ENCODE results near the gene ANK2. TPM values are rescaled to one million over a fixed set of nuclear protein-coding genes. Genes with fewer than 3 reads are reported as not detected.

ANK2 gene
- total RNA-seq, 2 donors from 2014 or later, result 1.0 to 5.4 TPM

DNA sequence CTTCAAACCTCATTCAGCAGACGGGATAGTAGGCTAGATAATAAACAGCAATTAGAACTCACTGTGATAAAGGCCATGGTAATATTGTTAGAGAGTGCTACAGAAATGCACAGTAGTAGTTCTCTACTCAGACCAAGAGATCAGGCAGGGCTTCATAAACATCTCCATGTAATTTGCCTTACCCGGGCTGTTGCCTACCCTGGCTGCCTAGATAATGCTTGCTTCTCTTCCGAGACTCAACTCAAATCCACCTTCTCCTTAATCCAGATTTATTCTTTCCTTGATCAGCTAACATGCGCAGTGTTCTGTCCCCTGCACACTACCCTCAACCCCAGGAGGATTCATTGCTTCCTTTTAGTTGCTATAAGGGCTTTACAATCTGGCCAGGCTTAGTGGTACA, 21.8 kb downstream of the ANK2 start:
- Mint-ChIP-seq H3K27ac (no peak overlapping the region), H3K9me3 (peaks cover 7 to 9% of the 10 kb centered on the region in 2 donors), H3K36me3 (no peaks in the 10 kb centered on the region)
- DNase-seq (ENCODE audit: low spot score in 2 of 2) (no peak), ATAC-seq (no peak)

DNA sequence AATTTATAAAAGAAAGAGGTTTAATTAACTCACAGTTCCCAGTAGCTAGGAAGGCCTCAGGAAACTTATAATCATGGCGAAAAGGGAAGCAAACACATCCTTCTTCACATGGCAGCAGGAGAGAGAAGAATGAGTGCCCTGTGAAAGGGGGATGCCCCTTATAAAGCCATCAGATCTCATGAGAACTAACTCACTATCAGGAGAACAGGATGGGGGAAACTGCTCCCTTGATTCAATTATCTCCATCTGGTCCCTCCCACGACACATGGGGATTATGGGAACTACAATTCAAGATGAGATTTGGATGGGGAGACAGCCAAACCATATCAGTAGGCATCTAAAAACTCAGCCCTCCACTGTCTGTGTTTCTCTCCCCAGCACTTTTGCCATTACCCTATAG, 22.4 kb downstream of the ANK2 start:
- no peak overlapping the region for H3K27ac Mint-ChIP-seq
- DNase-seq (ENCODE audit: low spot score in 2 of 2), result no peak
- no peak for ATAC-seq
- peaks cover 5 to 9% of the 10 kb centered on the region in 2 donors for H3K9me3 Mint-ChIP-seq
- no peaks in the 10 kb centered on the region for H3K36me3 Mint-ChIP-seq

DNA sequence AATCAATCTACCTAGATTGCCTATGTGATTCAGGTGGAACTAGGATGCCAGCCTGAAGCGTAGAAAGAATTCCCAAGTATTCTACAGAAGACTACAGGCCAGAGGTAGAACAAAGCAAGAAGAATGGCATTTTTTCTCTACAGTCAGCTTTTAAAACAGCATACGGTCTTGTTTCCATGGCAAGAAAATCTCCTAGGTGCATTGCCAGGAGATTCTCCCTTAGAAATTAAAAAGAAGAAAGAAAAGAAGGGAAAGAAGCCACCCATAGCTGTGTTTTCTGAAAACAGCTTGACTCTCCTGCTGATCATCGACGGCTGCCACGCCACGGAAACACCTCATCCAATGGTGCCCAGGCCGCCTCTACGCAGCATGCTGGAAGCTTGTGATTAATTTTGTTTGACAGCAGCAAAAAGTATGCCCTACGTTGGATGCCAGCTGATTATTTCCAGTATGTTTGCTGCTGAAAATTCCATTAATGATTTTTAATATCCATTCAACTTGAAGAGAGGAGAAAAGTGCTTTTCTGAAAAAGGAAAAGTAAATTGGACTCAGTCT, 24.1 kb downstream of the ANK2 start:
- no peak for ATAC-seq
- DNase-seq (ENCODE audit: low spot score in 2 of 2), result no peak

DNA sequence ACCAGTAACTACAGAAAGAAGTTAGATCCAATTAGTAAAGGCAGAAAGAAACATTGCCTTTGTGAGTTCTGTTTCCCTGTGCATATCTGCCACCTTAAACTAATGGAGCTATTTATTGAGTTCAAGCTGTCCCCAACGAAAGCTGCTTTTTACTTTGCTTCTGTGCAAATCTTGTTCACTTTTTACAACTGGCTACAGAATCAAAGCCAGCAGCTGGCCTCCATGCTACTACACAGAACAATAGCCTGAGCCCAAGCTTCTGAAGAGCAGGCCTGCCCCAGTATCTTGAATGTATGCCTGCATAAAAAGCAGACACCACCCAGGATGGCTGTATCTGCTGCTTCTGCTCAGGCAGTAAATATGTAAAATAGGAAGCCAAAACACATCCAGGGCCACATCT, 28.1 kb downstream of the ANK2 start:
- H3K36me3 Mint-ChIP-seq, result no peaks in the 10 kb centered on the region
- DNase-seq (ENCODE audit: low spot score in 2 of 2) (no peak), ATAC-seq (no peak)
- H3K9me3 Mint-ChIP-seq, result no peaks in the 10 kb centered on the region
- no peak overlapping the region for H3K27ac Mint-ChIP-seq

More for the DNA sequence above, 24.1 kb downstream of the ANK2 start:
- Mint-ChIP-seq H3K36me3 (no peaks in the 10 kb centered on the region), H3K27ac (no peak overlapping the region), H3K9me3 (peaks cover 5 to 9% of the 10 kb centered on the region in 2 donors)

DNA sequence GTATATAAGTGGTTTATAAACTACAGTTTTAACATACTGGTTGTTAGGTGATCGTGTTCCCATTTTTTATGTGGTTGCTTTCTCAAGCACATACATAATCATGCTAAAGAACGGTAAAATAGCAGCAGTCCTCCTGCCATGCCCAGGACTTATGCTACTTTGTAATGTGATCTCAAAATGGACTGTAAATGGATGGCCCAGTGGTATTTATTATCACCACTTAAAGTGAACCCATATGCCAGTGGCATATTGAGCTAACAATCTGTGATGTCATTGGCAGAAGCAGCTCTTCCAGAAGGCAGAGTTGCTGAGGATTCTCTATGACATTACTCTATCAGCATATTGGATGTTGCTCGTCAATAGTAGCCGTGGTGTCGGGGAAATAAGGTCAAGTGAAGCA, 28.6 kb downstream of the ANK2 start:
- Mint-ChIP-seq H3K9me3 (no peaks in the 10 kb centered on the region), H3K27ac (no peak overlapping the region), H3K36me3 (no peaks in the 10 kb centered on the region)
- ATAC-seq (no peak), DNase-seq (ENCODE audit: low spot score in 2 of 2) (no peak)

DNA sequence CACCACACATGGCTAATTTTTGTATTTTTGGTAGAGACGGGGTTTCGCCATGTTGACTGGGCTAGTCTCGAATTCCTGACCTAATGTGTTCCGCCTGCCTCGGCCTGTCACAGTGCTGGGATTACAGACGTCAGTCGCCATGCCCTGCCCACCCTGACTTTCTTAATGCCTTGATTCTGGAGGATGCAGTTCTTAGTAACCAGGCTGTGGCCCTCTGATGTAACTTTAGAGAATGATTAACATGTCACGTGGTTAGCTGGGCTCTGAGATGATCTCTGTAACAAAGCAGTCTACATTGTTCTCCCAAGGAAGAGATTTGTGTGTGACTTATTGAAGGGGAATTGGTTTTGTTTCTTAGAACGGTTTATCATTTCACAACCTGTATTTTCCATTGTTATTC, 30.6 kb downstream of the ANK2 start:
- no peaks in the 10 kb centered on the region for H3K36me3 Mint-ChIP-seq
- ATAC-seq, result no peak
- H3K27ac Mint-ChIP-seq, result no peak overlapping the region
- no peaks in the 10 kb centered on the region for H3K9me3 Mint-ChIP-seq
- DNase-seq (ENCODE audit: low spot score in 2 of 2), result no peak

DNA sequence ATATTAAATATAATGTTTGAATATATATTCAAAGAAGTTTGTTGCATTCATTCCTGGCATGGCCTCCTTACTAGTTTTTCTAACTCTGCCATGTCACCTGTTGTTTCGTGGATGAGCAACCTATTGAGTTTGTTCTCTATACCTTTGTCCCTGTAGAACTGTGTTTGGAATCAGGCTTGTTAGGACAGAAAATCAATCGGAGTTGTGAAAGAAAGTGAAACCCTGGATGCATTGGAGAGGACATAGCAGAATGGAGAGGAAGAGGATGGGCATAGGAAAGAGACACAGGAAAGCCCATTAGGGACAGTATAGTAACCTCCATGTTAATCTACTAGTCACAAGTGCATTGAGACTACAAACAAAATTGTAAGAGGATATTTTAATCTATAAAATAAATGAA, 31.2 kb downstream of the ANK2 start:
- H3K36me3 Mint-ChIP-seq, result no peaks in the 10 kb centered on the region
- H3K9me3 Mint-ChIP-seq, result no peaks in the 10 kb centered on the region
- H3K27ac Mint-ChIP-seq, result no peak overlapping the region
- ATAC-seq, result no peak
- DNase-seq (ENCODE audit: low spot score in 2 of 2), result no peak

DNA sequence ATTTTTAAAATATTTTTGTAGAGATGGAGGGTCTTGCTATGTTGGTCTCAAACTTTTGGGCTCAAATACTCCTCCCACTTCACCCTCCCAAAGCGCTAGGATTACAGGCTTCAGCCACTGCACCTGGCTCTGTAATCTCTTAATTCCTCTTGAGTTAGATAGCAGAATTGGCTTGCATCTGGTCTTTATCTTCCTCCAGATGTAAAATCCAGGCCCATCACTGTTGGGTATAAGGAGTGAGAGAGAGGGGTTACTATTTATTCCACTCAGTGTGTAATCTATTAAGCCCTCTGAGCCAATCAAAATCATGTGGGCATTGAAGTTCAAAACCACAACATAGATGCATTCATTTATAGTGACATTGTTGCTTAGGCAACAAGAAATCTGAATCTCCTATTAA, 33.9 kb downstream of the ANK2 start:
- Mint-ChIP-seq H3K36me3 (no peaks in the 10 kb centered on the region), H3K9me3 (no peaks in the 10 kb centered on the region), H3K27ac (no peak overlapping the region)
- DNase-seq (ENCODE audit: low spot score in 2 of 2) (no peak), ATAC-seq (no peak)

DNA sequence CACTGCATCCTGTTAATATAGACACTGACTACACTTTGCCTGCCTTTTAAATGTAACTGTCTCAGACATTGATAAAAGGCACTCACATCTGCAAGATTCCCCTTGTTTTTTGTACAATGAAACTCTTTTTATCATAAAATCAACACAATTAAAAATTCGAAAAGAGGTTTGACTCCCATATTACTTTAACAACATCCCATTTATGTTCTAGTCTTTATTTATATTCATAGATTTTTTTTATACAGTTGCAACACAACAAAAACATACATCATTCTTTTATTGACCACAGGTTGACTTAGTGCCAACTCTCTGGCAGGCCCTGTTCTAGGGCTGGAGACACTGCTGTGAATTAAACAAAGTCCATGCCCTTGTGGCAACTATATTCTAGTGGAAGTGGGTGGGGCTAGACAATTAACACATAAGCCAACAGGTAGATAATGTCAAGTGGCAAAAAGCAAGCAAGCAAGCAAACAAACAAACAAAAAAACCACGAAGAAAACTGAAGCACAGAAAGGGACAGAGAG, 36.8 kb downstream of the ANK2 start:
- Mint-ChIP-seq H3K9me3 (no peaks in the 10 kb centered on the region), H3K27ac (no peak overlapping the region), H3K36me3 (no peaks in the 10 kb centered on the region)
- DNase-seq (ENCODE audit: low spot score in 2 of 2), result no peak
- ATAC-seq, result no peak

DNA sequence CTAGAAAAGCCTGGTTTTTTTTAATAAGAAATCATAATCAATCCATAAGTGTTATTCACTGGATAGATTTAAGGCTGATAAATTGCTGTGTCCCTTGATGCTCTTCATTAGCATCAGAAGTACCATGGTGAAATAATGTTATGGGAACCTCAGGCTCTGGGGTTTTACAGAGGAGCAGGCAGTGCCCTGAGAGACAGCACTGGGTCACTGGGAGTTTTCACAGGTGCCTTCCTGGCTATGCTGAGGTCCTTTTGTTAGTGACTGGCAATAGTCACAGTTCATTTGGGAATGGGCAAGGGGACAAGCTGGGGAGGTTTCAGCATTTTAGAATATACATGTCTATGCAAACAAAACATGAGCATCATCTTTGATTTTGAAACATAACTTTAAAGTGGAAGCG, 38.6 kb downstream of the ANK2 start:
- no peak for DNase-seq (ENCODE audit: low spot score in 2 of 2)
- H3K36me3 Mint-ChIP-seq, result no peaks in the 10 kb centered on the region
- H3K27ac Mint-ChIP-seq, result no peak overlapping the region
- H3K9me3 Mint-ChIP-seq, result no peaks in the 10 kb centered on the region
- ATAC-seq, result no peak

DNA sequence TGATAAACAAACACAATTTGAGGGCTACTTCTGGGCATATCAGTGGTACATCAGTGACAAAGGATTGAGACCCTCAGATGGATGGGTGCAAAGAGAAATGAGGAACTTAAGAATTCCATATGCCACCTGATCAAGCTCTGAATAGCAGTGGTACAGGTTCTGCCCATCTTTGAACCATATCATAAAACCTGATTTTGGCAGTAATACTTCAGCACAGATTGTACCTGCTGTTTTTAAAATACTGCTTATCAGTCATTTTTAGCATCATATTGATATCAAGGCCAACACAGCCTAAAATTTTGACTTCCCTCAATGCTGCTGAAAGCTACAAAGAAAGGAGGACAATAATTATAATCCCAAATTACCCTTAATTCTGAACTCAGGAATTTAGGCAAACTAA, 41.5 kb downstream of the ANK2 start:
- no peaks in the 10 kb centered on the region for H3K36me3 Mint-ChIP-seq
- ATAC-seq, result no peak
- no peak for DNase-seq (ENCODE audit: low spot score in 2 of 2)
- no peaks in the 10 kb centered on the region for H3K9me3 Mint-ChIP-seq
- no peak overlapping the region for H3K27ac Mint-ChIP-seq

DNA sequence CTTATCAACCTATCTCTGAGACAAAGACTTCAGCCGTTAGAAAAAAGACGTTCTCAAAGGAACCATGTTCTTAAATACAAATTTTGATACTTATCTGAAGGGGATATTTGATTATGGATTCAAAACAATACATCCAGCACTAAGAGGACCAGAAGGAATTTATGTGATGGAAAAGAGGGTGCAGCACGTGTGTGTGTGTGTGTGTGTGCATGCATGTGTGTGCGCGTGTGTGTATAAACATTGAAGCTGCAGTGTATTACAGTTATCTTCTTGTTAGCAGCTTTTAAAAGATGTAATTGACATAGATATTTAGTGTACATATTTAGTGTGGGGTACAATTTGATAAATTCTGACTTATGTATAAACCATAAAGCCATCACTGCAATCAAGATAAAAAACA, 44.9 kb downstream of the ANK2 start:
- Mint-ChIP-seq H3K9me3 (no peaks in the 10 kb centered on the region), H3K36me3 (no peaks in the 10 kb centered on the region), H3K27ac (no peak overlapping the region)
- DNase-seq (ENCODE audit: low spot score in 2 of 2), result no peak
- no peak for ATAC-seq

DNA sequence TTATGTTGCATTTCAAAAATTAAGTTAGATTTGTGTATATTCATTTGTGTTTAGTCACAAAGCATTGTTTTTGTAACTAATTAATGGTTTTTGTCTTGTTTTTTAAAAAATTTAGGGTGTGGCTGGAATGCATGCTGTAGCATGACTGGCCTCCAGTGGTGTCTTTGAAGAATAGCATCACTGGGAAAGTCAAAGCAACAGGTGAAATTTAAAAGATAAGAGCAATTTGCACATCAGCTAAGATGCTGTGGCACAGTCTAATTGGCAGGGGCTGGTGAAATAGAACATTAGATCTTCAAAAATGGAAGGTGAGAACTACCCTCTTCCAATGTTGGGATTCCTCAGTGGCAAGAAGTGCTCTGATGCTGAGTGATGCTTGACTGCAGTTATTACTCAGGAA, 45.3 kb downstream of the ANK2 start:
- Mint-ChIP-seq H3K36me3 (no peaks in the 10 kb centered on the region), H3K27ac (no peak overlapping the region), H3K9me3 (no peaks in the 10 kb centered on the region)
- no peak for ATAC-seq
- no peak for DNase-seq (ENCODE audit: low spot score in 2 of 2)

DNA sequence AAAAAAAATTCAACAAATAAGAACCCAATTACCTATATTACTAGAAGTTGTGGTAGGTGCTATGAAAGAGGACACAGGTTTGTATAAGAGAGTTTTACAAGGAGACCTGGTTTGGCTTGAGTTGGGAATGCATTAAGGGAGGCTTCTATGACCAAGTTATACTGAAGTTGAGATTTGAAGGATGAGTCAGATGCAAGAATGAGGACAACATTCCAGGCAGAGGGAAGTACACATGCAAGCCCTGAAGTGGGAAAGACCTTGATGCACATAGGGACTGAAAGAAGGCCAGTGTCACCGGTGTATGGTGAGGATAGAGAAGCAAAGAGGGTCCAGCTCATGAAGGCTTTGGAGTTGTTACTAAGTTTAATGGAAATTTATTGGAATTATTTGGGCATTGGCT, 52.2 kb downstream of the ANK2 start:
- Mint-ChIP-seq H3K36me3 (no peaks in the 10 kb centered on the region), H3K27ac (no peak overlapping the region), H3K9me3 (no peaks in the 10 kb centered on the region)
- no peak for DNase-seq (ENCODE audit: low spot score in 2 of 2)
- no peak for ATAC-seq

DNA sequence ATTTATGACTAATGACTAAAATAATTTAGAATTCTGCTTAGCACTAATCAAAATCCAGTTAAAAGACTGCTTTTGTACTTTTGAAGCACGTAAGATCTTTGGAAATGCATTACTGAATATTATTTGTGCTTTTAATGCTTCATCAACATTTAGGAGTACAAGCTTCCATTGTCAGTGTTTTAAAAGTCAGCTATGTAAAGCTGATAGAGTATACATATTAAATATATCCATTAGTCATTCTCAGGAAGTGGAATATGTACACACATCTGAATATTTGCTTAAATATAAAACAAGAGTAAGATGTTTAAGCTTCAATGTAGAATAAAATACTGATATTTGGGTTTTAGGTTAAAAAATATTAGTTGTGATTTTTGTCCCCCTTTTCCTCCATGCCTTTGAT, 54.1 kb downstream of the ANK2 start:
- DNase-seq (ENCODE audit: low spot score in 2 of 2), result no peak
- H3K9me3 Mint-ChIP-seq, result no peaks in the 10 kb centered on the region
- ATAC-seq, result no peak
- H3K27ac Mint-ChIP-seq, result no peak overlapping the region
- H3K36me3 Mint-ChIP-seq, result no peaks in the 10 kb centered on the region

DNA sequence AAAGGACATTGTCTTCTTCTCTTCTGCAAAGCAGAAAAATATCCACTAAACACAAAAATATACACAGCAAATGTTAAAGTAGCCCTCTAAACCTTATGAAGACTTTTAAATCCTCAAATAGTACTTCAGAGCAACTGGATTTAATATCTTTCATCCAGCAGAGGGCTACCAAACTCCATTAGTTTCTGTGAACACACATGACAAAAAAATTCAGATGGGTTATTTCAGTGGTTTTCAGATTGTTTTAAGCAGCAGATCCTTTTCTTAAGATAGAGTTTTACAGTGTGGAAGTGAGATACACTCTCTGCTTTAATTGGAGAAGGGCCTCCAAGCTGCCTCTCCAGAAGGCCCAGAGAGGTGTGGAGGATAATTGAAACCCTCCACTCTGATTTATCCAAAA, 56.7 kb downstream of the ANK2 start:
- ATAC-seq (no peak), DNase-seq (ENCODE audit: low spot score in 2 of 2) (no peak)
- Mint-ChIP-seq H3K27ac (no peak overlapping the region), H3K9me3 (no peaks in the 10 kb centered on the region), H3K36me3 (no peaks in the 10 kb centered on the region)

DNA sequence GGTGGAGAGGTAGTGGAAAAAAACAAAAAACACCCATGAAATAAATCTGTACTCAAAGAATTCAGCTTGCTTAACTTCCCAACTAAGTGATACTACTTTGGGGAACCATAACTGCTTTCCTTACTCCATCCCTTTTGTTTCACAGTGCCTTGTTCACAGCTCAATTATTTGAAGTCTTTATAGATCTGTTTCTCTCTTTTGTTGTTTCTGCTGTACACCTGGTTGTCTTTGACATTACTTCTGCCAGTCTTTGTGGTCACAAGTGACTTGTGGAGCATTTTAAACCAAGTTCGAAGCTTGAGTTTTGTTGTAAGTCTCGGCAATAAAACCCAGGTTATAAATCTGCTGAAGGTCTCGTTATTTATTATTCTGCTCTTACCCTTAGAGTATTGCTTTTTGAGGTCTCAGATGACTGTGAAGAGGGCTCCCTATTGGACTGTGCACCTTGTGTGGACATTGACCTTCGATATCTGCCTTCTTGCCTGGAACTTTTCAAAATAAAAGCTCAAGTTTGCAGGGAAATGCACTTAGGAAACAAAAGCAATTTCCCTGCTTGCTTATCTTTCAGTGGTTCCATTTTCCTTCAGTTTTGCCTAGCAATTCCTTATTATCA, 59.8 kb downstream of the ANK2 start:
- H3K9me3 Mint-ChIP-seq, result no peaks in the 10 kb centered on the region
- ATAC-seq, result no peak
- H3K27ac Mint-ChIP-seq, result no peak overlapping the region
- DNase-seq (ENCODE audit: low spot score in 2 of 2), result no peak
- H3K36me3 Mint-ChIP-seq, result no peaks in the 10 kb centered on the region

DNA sequence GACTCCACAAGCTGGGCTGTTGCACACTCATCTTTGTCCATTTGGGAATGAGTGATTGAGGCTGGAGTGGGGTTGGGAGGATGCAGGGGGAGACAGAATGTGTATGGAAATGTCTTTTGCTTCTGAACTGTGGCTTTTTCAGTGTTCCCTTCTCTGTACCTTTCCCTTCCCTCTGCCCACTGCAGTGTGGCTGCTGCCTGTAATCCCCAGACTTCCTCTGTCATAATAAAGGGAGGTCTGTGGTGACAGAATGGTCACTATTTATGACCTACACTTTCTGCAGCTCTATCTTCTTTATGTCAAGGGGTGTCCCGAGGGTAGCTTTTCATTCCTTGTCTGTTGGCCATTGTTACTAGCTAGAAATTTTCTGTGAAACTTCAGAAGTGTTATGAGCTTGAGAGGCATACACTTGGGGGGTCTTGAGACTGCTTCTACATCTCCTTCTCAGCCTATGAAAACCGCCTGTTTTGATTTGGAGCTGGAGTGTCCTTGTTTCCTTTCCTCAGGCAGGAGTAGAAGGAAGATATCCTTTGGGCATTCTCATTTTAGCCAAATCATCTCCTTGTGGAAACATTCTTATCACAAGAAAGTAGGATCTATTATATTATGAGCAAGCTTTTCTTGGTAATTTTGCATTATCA, 63.0 kb downstream of the ANK2 start:
- no peaks in the 10 kb centered on the region for H3K9me3 Mint-ChIP-seq
- no peak for ATAC-seq
- no peaks in the 10 kb centered on the region for H3K36me3 Mint-ChIP-seq
- no peak overlapping the region for H3K27ac Mint-ChIP-seq
- no peak for DNase-seq (ENCODE audit: low spot score in 2 of 2)
